GM21423 (cell line): Measurements from ENCODE around the gene TULP1.

Experiments
- ATAC-seq: cut with Tn5 transposase; IDR thresholded peaks from one replicate; pipeline ENCODE4 v1.9.1; 2021; ENCODE audit warnings: mild to moderate bottlenecking, moderate library complexity; ENCODE audit not compliant: unreplicated experiment

Gene TULP1

DNA sequence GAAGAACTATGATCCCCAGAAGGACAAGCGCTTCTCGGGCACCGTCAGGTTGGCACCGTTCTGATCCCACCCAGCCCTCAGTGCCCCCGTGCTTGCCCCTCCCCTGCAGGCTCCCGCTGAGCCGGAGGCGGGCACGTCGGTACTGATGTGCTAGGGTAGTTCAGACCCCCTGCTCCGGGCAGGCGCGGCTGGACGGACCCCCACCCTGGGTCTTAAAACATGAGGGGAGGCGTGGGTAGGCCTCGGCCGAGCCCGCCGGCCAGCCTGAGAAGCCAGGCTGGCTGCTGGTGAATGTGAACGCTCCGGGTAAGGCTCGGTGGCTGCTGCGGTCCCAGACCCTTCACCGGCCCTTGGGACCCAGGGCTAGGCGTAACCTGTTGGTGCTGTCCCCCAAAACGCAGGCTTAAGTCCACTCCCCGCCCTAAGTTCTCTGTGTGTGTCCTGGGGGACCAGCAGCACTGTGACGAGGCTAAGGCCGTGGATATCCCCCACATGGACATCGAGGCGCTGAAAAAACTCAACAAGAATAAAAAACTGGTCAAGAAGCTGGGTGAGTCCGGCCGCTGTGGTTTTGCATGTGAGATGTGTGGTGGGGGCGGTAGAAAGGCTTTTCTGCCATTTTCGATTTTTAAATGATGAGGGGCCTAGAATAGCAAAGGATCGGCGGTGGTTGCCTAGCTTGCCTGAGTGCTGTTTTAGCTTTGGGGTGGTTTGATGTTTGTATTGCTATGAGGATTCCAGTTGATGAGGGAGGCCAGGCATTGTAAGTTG is 43.5 kb downstream of the TULP1 start:
- ATAC-seq: no peak

DNA sequence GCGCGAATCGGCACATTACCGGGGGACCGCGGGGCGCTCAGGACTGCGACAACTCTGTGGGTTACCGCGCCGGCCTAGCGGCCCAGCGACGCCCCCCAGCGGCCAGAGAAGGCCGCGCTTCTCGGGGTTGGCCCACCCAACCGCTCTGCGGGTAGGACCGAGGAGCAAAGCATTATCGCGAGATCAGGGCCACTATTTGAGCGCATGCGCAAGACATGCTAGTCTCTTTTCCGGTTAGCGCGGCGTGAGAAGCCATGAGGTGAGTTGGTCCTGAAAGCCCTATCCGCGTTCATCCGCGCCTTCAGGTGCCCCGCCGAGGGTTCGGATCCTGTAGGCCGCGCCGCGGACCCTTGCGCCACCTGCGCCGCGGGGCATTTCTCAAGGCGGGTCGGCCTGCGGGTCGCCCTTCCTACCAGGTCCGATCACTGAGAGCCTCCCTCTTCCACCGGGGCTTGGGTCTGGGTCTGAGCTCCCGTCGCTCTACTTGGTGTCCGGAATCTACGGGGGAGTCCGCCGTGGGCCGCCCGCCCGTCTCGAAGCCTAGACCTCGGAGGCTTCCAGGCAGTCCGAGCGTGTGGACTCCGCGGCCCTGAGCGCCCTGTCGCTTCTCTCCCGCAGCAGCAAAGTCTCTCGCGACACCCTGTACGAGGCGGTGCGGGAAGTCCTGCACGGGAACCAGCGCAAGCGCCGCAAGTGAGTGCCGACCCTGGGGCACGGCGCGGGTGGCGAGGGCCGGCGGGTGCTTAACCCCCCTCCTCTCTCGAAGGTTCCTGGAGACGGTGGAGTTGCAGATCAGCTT is 44.3 kb downstream of the TULP1 start, which contains the start of gene RPL10A:
Gene RPL10A, plus strand, starts transcription at position 221 of the 799 bp plus-strand sequence. Its CDS starts 34 bp downstream, at position 255.
- ATAC-seq: peak; percentile 85

DNA sequence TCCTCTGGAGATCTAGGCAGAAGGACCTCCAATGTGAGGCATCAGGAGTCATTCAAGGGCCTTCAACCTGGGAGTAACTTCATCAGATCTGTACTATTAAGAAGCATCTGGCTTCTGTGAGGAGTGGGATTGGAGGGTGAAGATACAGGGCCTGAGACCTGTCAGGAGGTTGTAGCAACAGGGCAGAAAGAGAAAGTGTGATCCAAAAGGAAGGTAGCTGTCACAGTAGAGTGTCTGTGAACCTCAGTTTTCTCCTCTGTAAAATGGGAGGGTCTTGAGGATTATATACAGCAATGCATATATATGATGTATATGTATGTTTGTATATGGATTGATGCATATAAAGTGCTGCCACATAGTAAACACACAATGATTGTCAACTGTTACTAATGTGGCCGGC is 47.0 kb downstream of the TULP1 start:
- ATAC-seq: no peak

DNA sequence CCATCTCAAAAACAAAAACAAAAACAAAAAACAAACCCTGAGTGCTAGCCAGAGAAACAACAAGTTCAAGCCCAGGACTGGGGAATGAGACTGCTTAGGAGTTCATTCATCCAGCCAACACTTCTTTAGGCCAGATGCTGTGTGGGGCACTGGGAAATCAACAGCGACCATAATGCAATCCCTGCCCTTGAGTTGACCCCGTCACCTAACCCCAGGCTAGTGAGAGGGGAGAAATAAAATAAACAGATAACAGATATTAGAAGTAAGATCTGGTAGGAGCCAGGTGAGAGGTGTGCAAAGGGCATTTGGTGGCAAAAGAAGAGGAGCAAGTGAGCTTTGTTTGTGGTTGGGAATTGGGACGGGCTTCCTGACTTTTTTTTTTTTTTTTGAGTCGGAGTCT is 49.4 kb downstream of the TULP1 start:
- no peak for ATAC-seq

DNA sequence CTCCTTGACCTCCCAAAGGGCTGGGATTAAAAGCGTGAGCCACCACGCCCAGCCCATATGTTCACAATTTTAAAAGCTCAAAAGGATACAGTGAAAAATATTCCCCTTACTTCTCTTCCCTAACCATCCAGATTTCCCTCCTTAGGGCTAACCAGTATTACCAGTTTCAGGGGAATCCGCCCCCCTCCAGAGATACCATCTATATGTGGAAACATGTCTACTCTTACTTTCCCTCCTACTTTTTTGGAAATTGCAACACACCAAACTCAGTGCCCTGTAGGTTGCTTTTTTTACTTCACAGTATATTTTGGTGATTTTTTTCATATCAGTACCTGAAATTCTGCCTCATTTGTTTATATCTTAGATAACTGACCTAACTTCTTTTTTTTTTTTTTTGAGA is 51.4 kb downstream of the TULP1 start:
- no peak for ATAC-seq

DNA sequence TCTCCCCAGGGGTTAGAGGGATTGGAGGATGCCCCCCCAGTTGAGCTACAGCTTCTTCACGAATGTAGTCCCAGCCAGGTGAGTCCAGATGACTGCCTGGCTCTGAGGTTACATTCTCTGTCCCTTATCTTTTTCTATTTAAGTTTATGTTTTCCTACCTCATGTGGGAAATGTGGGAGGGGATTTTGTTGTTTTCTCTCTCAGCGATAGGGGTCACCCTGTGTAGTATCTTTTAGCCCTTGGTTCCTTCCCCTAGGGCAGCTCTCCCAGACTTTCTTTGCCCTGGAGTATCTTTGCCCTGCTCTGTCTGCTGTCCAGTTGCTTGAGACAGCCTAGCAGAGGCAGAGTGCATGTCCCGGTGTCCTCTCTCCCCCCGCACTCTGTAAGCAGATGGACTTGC is 54.8 kb downstream of the TULP1 start:
- ATAC-seq: no peak

DNA sequence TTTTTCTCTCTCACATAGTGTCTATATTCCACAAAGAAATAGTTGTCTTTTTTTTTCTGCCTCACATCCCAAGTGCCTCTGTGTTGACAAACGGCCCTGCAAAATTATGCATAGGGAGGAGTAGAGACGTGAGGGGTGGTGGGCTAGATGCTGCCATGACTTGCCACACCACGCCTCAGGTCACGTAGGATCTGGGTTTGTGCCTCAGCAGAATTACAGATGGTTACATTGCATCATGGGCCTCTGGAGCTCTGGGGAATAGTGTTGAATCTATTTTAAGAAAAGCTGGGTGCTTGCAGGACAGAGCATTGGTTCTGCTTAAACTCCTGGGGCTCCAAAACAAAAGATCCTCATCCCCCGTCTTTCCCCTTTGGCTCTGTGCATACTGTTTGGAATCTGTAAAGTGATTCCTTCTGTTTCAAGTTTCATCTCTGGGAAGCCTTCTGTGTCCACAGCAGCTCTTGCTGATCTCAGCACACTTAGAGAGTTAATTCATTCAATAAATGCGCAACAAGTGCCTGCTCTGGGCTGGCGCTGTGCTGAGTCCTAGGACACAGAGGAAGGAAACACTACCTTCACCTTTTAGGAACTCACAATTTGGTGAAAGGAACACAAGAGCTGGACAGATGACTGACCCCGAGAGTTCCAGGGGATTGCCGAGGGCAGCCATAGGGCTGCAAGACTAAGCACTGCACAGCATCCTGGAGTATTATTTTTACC is 58.1 kb downstream of the TULP1 start:
- ATAC-seq: no peak

DNA sequence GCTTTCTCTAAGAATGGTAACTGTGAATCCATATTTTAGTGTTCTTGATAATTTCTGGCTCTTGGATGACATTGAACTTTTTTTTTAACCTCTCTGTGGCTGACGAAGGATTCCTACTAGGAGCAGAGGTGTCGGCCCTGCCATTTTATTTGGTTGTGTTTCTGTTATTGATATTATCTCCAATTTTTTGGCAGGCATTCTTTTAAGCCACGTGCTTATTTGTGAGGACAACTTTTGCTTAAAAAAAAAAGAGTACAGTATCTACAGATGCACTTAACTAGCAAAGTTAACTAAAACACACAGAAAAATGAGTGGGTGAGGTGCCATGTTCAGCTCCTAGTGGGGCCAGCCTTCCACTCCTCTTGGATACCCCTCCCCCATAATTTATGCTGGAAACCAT is 59.5 kb downstream of the TULP1 start:
- no peak for ATAC-seq

DNA sequence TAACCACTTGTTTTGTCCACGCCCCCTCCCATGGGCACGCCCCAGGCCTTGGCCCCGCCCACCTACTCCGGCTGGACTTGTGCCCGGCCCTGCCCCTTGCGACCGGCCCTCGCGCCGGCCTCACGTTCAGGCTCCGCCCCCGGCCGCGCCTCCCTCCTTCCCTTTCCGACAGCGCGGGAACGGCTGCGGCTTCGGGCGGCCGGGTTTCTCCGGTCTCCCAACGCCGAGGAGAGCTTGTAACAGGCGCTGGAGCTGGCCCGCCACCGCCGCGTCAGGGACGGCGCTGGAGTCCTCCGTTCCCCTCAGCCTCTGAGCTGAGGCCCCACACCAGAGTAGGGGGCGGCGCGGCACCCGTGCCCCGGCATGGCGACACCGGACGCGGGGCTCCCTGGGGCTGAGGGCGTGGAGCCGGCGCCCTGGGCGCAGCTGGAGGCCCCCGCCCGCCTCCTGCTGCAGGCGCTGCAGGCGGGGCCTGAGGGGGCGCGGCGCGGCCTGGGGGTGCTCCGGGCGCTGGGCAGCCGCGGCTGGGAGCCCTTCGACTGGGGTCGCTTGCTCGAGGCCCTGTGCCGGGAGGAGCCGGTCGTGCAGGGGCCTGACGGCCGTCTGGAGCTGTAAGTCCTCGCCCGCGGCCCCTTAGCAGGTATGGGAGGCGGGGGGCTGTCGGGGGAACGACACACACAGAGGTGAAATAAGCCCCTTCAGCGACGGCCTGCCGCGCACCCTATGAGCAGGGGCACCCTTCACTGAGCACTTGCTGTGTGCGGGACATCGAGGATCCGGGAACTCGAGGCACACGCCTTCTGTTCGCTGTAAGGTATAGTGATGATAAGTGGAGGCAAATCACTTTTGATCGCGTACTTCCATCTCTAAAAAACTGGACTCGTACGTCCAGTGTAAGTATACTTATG is 60.3 kb downstream of the TULP1 start, which contains the start of gene FANCE:
Gene FANCE, plus strand, starts transcription at position 156 of the 908 bp plus-strand sequence. Its CDS starts 208 bp downstream, at position 364.
- peak; percentile 87 for ATAC-seq

DNA sequence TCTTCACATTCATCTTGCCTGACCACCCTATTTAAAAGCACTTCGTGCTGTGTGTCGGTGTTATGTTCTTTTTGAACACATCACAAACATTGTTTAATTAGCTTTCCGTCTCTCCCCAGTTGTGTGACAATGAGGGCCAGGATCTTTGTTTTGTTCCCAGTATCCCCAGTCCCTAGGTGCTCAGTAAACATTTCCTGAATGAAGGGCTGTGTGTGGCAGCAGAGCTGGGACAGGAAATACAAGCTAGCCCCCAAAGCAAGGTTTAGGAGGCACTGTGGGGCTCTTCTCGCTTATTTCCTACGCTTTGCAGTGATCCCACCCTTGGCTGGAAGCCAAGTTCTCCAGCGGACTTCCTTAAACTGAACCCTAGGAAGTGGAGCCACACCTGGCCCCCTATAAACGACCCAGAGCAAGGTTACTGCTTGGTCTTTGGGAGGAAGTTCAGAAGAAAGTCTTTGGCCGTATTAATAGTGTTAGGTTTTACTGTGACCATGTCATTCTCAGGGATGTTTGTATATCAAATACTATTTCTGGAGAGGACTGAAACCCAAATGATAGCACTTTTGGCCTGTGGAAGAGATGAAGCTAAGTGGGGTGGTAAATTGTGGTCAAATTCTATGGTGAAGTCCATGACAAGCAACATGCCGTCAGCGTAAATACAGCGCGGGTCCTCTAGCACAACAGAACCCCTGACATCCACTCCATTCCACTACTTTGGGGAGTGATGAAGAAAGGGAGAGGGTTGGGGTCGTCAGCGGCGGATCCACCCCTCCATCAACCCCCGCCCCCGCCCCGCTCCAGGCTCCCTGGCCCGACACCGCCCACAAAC is 61.1 kb downstream of the TULP1 start:
- ATAC-seq: no peak

DNA sequence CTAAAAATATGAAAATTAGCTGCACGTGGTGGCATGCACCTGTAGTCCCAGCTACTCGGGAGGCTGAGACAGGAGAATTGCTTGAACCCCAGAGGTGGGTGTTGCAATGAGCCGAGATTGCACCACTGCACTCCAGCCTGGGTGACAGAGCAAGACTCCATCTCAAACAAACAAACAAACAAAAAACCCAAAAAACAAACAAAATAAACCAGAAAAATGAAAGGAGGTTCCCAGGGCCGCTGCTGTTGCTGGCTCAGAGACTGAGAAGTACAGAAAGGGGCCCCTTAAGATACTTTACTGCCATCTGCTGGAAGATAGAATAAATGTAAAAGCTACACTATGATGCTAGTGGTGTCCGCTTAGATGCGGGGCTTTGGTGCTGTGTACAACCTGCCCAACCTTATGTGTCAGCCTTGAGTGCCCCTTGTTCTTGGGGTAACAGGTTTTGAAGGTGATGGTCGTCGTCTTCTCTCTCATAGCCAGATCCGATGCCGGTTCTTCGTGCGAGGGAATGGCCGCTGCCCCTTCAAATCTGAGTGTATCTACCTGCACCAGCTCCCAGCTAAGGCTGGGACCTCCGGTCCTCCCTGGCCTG is 63.3 kb downstream of the TULP1 start:
- ATAC-seq: peak; percentile 34

DNA sequence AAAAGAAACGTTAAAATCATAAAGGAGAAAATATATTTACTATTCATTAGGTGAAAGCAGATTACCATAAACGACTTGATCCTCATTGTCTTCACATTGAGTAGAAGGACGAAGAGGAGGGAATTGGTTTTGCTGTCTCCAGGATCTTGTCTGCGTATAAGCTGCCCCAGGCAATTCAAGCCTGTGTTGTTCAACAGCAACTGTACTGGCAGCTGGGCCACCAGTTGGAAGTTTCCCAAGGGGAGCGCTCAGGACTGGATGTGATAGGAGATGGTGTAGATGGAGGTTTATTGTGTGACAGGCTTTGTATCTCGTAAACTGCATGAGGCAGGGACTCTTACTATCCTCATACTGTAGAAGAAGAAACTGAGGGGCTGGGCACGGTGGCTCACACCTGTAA is 64.5 kb downstream of the TULP1 start:
- no peak for ATAC-seq
